ENCODE results near the gene GAN. TPM values are rescaled to one million over a fixed set of nuclear protein-coding genes. Genes with fewer than 3 reads are reported as not detected.

Gene GAN
- total RNA-seq, 4 donors from 2014 or later, result 12.9 to 15.7 (median 14.0) TPM

DNA sequence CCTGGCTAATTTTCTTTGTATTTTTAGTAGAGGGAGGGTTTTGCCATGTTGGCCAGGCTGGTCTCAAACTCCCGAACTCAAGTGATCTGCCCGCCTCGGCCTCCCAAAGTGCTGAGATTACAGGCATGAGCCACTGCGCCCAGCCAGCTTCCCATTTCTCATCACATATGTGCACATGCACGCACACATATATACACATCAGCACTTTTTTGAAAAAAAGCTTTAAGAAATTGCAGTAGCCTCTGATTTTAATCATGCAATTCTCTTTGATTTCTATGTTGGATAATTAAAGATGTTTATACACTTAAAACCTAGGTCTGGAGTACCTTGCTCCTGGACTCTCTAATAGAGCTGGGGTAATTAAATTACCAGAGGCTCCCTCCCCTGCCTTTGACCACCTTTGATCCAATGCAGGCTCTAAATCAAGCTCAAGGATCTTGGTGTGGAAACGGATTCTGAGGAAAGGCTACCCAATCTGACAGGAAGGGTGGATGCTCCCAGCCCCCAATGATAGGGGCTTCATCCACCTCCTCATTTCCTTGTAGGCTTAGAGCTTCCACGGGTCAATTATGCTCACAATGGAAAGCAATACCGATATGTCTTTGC, 29.7 kb upstream of the GAN start:
- Histone ChIP-seq H3K27ac (no peak overlapping the region), H3K27me3 (no peaks in the 10 kb centered on the region), H3K9me3 (no peaks in the 10 kb centered on the region), H3K4me3 (no peak overlapping the region), H3K36me3 (no peaks in the 10 kb centered on the region), H3K4me1 (no peaks in the 10 kb centered on the region)
- WGBS, 2 donors (ENCODE audit: low coverage in 1 of 2), result 70 to 81% methylated on average over 4 to 8 of the region's 8 CpGs
- ATAC-seq, result no peak
- no peak for TF ChIP-seq POLR2A (IDR thresholded peaks at IDR 0.05)

DNA sequence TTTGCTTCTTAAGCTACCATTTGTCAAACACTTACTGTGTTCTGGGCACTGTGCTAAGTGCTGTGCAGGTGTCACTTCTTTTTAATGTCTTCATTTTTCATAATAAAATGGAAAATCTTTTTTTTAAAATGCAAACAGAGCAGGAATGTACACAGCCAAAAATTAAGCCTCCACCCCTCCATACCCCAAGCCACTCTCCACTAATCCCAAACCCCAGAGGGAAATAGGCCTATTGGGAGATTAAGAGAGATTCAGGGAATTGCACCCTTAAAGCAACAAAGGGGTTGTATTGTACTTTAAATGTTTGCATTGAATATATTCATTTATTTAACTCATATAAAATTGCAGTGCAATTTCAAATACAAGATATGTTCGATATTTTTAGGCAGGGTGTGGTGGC, 28.6 kb upstream of the GAN start:
- H3K4me3 ChIP-seq, result no peak overlapping the region
- no peak for ATAC-seq
- WGBS, 2 donors (ENCODE audit: low coverage in 1 of 2), result 89 to 100% methylated on average over 1 of the region's 1 CpG
- H3K27ac ChIP-seq, result no peak overlapping the region
- no peaks in the 10 kb centered on the region for H3K4me1 ChIP-seq
- TF ChIP-seq EP300 (IDR thresholded peaks at IDR 0.05) (no peak), POLR2A (IDR thresholded peaks at IDR 0.05) (no peak), POLR2AphosphoS5 (IDR thresholded peaks at IDR 0.05) (no peak)
- TF ChIP-seq, protein P1, sequence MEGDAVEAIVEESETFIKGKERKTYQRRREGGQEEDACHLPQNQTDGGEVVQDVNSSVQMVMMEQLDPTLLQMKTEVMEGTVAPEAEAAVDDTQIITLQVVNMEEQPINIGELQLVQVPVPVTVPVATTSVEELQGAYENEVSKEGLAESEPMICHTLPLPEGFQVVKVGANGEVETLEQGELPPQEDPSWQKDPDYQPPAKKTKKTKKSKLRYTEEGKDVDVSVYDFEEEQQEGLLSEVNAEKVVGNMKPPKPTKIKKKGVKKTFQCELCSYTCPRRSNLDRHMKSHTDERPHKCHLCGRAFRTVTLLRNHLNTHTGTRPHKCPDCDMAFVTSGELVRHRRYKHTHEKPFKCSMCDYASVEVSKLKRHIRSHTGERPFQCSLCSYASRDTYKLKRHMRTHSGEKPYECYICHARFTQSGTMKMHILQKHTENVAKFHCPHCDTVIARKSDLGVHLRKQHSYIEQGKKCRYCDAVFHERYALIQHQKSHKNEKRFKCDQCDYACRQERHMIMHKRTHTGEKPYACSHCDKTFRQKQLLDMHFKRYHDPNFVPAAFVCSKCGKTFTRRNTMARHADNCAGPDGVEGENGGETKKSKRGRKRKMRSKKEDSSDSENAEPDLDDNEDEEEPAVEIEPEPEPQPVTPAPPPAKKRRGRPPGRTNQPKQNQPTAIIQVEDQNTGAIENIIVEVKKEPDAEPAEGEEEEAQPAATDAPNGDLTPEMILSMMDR (IDR thresholded peaks at IDR 0.05), result no peak
- no peaks in the 10 kb centered on the region for H3K36me3 ChIP-seq
- no peaks in the 10 kb centered on the region for H3K27me3 ChIP-seq
- no peaks in the 10 kb centered on the region for H3K9me3 ChIP-seq

- Histone ChIP-seq H3K27me3 (no peaks in the 10 kb centered on the region), H3K4me3 (no peak overlapping the region), H3K4me1 (no peaks in the 10 kb centered on the region), H3K27ac (no peak overlapping the region), H3K9me3 (no peaks in the 10 kb centered on the region), H3K36me3 (no peaks in the 10 kb centered on the region)
- no peak for ATAC-seq
- 80 to 94% methylated on average over 4 to 5 of the region's 9 CpGs for WGBS, 2 donors (ENCODE audit: low coverage in 1 of 2)
- TF ChIP-seq POLR2AphosphoS5 (IDR thresholded peaks at IDR 0.05) (no peak), POLR2A (IDR thresholded peaks at IDR 0.05) (no peak), EP300 (IDR thresholded peaks at IDR 0.05) (no peak)
- TF ChIP-seq, protein P1 (IDR thresholded peaks at IDR 0.05), result no peak
These were observed 23.6 kb upstream of the GAN start for GRCh38 chr16:81291117-81291516.

DNA sequence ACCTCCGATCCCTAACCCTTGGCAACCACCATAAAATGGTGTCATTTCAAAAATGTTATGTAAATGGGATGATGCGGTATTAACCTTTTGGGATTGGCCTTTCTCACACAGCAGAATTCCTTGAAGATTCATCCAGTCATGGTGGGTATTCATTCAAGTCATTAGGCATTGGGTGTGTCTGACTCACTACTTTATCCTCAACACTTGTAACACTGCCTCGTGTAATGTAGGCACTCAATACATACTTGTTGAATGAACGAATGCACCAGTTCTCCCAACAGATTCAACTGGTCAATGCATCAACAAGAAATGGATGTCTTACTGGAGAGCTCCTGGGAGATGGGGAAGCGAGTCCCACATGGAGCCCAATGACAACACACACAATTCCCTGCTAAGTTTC, 21.8 kb upstream of the GAN start:
- WGBS, 2 donors (ENCODE audit: low coverage in 1 of 2), result 85% methylated on average over 4 to 5 of the region's 5 CpGs
- Histone ChIP-seq H3K9me3 (no peaks in the 10 kb centered on the region), H3K36me3 (no peaks in the 10 kb centered on the region), H3K27me3 (no peaks in the 10 kb centered on the region), H3K4me3 (no peak overlapping the region), H3K27ac (no peak overlapping the region), H3K4me1 (no peaks in the 10 kb centered on the region)
- no peak for ATAC-seq
- no peak for TF ChIP-seq POLR2A (IDR thresholded peaks at IDR 0.05)
- TF ChIP-seq EP300 (IDR thresholded peaks at IDR 0.05), result no peak
- TF ChIP-seq, protein P1 (IDR thresholded peaks at IDR 0.05), result no peak
- no peak for TF ChIP-seq POLR2AphosphoS5 (IDR thresholded peaks at IDR 0.05)

DNA sequence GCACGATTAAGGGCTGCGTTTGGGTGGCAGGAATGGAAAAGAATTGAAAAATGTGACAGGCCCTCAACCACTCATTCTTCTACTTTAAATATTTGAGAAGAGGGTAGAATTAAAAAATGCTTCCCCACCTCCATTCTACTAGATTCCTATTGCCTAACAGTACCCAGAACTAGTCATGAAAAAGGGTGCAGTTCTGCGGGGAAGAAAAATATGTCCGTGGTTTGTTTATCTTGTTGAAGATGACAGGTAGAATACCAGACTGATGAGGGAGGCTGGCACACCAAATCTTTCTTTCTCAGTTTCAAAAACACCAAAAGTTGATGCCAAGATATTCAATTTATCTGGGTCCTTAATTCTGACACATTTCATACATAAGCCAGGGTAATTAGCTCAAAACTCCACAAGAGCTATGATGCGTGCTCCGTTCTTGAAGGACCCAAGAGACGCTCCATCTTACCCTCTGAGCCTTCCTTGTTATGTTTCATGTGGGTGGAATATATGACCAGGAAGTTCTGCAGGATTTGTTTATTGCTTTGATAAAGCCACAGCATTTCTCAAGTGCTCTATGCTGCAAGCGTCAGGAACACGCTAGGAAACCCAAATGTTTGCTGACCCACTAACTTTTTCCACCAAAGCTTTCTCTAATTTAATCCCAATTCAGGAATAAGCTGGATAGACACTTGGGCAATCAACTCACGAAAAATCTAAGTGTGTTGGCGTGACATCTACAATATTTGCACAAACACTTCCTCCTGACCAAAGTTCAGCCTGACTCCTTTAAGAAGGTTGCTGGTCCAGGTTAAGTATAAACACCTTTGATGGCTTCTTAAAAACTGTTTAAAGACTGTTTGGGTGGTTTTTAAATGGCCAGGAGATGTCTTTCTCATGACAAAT, 20.6 kb upstream of the GAN start:
- ATAC-seq, result no peak
- no peaks in the 10 kb centered on the region for H3K27me3 ChIP-seq
- no peaks in the 10 kb centered on the region for H3K36me3 ChIP-seq
- H3K9me3 ChIP-seq, result no peaks in the 10 kb centered on the region
- WGBS, 2 donors (ENCODE audit: low coverage in 1 of 2), result 64 to 71% methylated on average over 8 to 11 of the region's 11 CpGs
- TF ChIP-seq, protein P1 (IDR thresholded peaks at IDR 0.05), result no peak
- TF ChIP-seq POLR2AphosphoS5 (IDR thresholded peaks at IDR 0.05) (no peak), EP300 (IDR thresholded peaks at IDR 0.05) (no peak), POLR2A (IDR thresholded peaks at IDR 0.05) (no peak)
- H3K27ac ChIP-seq, result no peak overlapping the region
- H3K4me3 ChIP-seq, result no peak overlapping the region
- no peaks in the 10 kb centered on the region for H3K4me1 ChIP-seq

All from gastroesophageal sphincter (tissue), 4 donors.